HepG2 (cell line): Measurements from ENCODE around the gene MST1. TPM values are rescaled to one million over a fixed set of nuclear protein-coding genes. Genes with fewer than 3 reads are reported as not detected.

Source experiments
- HDAC1 ChIP-seq: sonication (generic); formaldehyde crosslinking; IDR thresholded peaks from 2 replicates; pipeline ENCODE4 v1.5.1; 2020; ENCODE audit warnings: mild to moderate bottlenecking, missing genetic modification reagents
- HOMEZ ChIP-seq: IDR thresholded peaks from 2 replicates; pipeline ENCODE4 v1.6.1; 2016; ENCODE audit warnings: low read depth
- IKZF1 ChIP-seq: fragments of 450-650 bp; IDR thresholded peaks from 2 replicates; pipeline ENCODE4 v1.7.1; 2016
- JUNB ChIP-seq: sonication (generic); formaldehyde crosslinking; IDR thresholded peaks from 2 replicates; pipeline ENCODE4 v1.8.0; 2022; ENCODE audit warnings: missing genetic modification reagents, mild to moderate bottlenecking, borderline replicate concordance
- MNT ChIP-seq: fragments of 450-650 bp; IDR thresholded peaks from 2 replicates; pipeline ENCODE4 v1.6.1; 2016
- MTF2 ChIP-seq: sonication (generic); formaldehyde crosslinking; IDR thresholded peaks from 2 replicates; pipeline ENCODE4 v1.5.0; 2020; ENCODE audit warnings: missing genetic modification reagents, borderline replicate concordance
- NFE2L1 ChIP-seq: sonication (generic); formaldehyde crosslinking; IDR thresholded peaks from 2 replicates; pipeline ENCODE4 v1.4.0; 2020; ENCODE audit warnings: missing genetic modification reagents, mild to moderate bottlenecking, borderline replicate concordance
- NKX3-1 ChIP-seq: sonication (generic); formaldehyde crosslinking; IDR thresholded peaks from 2 replicates; pipeline ENCODE4 v1.5.0; 2020; ENCODE audit warnings: missing genetic modification reagents
- PRMT3 ChIP-seq: sonication (generic); formaldehyde crosslinking; IDR thresholded peaks from 2 replicates; pipeline ENCODE4 v1.8.1; 2022; ENCODE audit warnings: low read depth, mild to moderate bottlenecking, moderate library complexity, missing genetic modification reagents, borderline replicate concordance
- RBFOX2 ChIP-seq: fragments of 200-400 bp; formaldehyde crosslinking; IDR thresholded peaks from 2 replicates; pipeline ENCODE4 v1.6.1; 2017; ENCODE audit warnings: low read depth, mild to moderate bottlenecking, low read length
- RORA ChIP-seq: sonication (generic); formaldehyde crosslinking; IDR thresholded peaks from 2 replicates; pipeline ENCODE4 v1.5.0; 2020; ENCODE audit warnings: mild to moderate bottlenecking, missing genetic modification reagents, moderate library complexity
- TMF1 ChIP-seq: sonication (generic); formaldehyde crosslinking; IDR thresholded peaks from 2 replicates; pipeline ENCODE4 v1.8.1; 2022; ENCODE audit warnings: low read depth, missing genetic modification reagents
- ZNF138 ChIP-seq: sonication (generic); formaldehyde crosslinking; IDR thresholded peaks from 2 replicates; pipeline ENCODE4 v1.5.0; 2020; ENCODE audit warnings: mild to moderate bottlenecking, low read depth, missing genetic modification reagents
- ZNF382 ChIP-seq: sonication (generic); formaldehyde crosslinking; IDR thresholded peaks from 2 replicates; pipeline ENCODE4 v1.5.0; 2020; ENCODE audit warnings: missing genetic modification reagents, mild to moderate bottlenecking, borderline replicate concordance
- ZNF609 ChIP-seq: sonication (generic); formaldehyde crosslinking; IDR thresholded peaks from 2 replicates; pipeline ENCODE4 v1.4.0; 2020; ENCODE audit warnings: mild to moderate bottlenecking, missing genetic modification reagents, borderline replicate concordance
- polyA plus RNA-seq, 8 experiments: library from polyadenylated mRNA; depleted of rRNA in 3 of 8; stranded (reverse) in 7 of 8; unstranded in 1 of 8; fragments of >200 nt; fragmentation: Illumina TruSeq in 4 of 8; extraction: Trizol in 4 of 8; gene quantifications; 2 replicates each; pipeline versions ENCODE4 v1.2.1 to v1.2.3, GENCODE V29; 2011 to 2016; ENCODE audit warnings: low read depth in 4 of 8, missing spikeins in 1 of 8, mixed read lengths in 1 of 8; ENCODE audit not compliant: insufficient read depth in 1 of 8
- total RNA-seq, 5 experiments: library from RNA; depleted of rRNA; stranded (reverse); fragments of >200 nt; fragmentation: Illumina TruSeq; extraction: Trizol; gene quantifications; 2 replicates each; pipeline ENCODE4 v1.2.3, GENCODE V29; 2016; ENCODE audit warnings: low read depth in 1 of 5
- TF ChIP-seq, protein P1 (sequence below): sonication (generic); formaldehyde crosslinking; IDR thresholded peaks from 2 replicates; pipeline ENCODE4 v1.5.0; 2020; ENCODE audit warnings: mild to moderate bottlenecking, missing genetic modification reagents, moderate library complexity
- TF ChIP-seq, protein P2 (sequence below): sonication (generic); formaldehyde crosslinking; IDR thresholded peaks from 2 replicates; pipeline ENCODE4 v1.9.0; 2022; ENCODE audit warnings: missing genetic modification reagents, mild to moderate bottlenecking, borderline replicate concordance

Gene MST1
- total and polyA plus RNA-seq, 2 of the 13 experiments (the other 11 are each of a cell fraction or from before 2014, with no cell fraction given), result 189 to 452 TPM

GRCh38 chr3:49673715-49674496 lies 15.4 kb downstream of the MST1 start, which contains the start of gene APEH (continued):
- TF ChIP-seq JUNB (CRISPR knock-in tag), result peak; percentile 55; the same call in 1 of the 2 replicates
- no peak for TF ChIP-seq ZNF382
- 0 out of 2 replicates have a peak, but pooled peaks have one; percentile 69 for TF ChIP-seq ZNF138 (CRISPR knock-in tag)
- TF ChIP-seq, protein P1, sequence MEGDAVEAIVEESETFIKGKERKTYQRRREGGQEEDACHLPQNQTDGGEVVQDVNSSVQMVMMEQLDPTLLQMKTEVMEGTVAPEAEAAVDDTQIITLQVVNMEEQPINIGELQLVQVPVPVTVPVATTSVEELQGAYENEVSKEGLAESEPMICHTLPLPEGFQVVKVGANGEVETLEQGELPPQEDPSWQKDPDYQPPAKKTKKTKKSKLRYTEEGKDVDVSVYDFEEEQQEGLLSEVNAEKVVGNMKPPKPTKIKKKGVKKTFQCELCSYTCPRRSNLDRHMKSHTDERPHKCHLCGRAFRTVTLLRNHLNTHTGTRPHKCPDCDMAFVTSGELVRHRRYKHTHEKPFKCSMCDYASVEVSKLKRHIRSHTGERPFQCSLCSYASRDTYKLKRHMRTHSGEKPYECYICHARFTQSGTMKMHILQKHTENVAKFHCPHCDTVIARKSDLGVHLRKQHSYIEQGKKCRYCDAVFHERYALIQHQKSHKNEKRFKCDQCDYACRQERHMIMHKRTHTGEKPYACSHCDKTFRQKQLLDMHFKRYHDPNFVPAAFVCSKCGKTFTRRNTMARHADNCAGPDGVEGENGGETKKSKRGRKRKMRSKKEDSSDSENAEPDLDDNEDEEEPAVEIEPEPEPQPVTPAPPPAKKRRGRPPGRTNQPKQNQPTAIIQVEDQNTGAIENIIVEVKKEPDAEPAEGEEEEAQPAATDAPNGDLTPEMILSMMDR, result no peak
- TF ChIP-seq HDAC1 (CRISPR knock-in tag), result peak; percentile 81
- no peak for TF ChIP-seq MTF2 (CRISPR knock-in tag)
- no peak for TF ChIP-seq NFE2L1 (CRISPR knock-in tag)
- TF ChIP-seq RBFOX2, result peak; percentile 88
- 0 out of 2 replicates have a peak, but pooled peaks have one; percentile 13 for TF ChIP-seq HOMEZ (CRISPR knock-in tag)
- TF ChIP-seq, protein P2, sequence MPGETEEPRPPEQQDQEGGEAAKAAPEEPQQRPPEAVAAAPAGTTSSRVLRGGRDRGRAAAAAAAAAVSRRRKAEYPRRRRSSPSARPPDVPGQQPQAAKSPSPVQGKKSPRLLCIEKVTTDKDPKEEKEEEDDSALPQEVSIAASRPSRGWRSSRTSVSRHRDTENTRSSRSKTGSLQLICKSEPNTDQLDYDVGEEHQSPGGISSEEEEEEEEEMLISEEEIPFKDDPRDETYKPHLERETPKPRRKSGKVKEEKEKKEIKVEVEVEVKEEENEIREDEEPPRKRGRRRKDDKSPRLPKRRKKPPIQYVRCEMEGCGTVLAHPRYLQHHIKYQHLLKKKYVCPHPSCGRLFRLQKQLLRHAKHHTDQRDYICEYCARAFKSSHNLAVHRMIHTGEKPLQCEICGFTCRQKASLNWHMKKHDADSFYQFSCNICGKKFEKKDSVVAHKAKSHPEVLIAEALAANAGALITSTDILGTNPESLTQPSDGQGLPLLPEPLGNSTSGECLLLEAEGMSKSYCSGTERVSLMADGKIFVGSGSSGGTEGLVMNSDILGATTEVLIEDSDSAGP (CRISPR knock-in tag), result peak; percentile 84
- TF ChIP-seq MNT, result peak; percentile 17; the same call in 1 of the 2 replicates
- no peak; the same call in 1 of the 2 replicates for TF ChIP-seq ZNF609 (CRISPR knock-in tag)
- no peak for TF ChIP-seq RORA (CRISPR knock-in tag)
- TF ChIP-seq TMF1 (CRISPR knock-in tag), result peak; percentile 18; the same call in 1 of the 2 replicates
- TF ChIP-seq NKX3-1, result no peak
- no peak for TF ChIP-seq IKZF1
- TF ChIP-seq PRMT3 (CRISPR knock-in tag), result peak; percentile 52; the same call in 1 of the 2 replicates
